ENCODE results near the gene NCAPH2. TPM values are rescaled to one million over a fixed set of nuclear protein-coding genes. Genes with fewer than 3 reads are reported as not detected.

Gene NCAPH2
- total and polyA plus RNA-seq, 2 of the 8 experiments (the other 6 are each of a cell fraction or from before 2014, with no cell fraction given) = 62.2 to 81.6 TPM

- TF ChIP-seq, protein P1, sequence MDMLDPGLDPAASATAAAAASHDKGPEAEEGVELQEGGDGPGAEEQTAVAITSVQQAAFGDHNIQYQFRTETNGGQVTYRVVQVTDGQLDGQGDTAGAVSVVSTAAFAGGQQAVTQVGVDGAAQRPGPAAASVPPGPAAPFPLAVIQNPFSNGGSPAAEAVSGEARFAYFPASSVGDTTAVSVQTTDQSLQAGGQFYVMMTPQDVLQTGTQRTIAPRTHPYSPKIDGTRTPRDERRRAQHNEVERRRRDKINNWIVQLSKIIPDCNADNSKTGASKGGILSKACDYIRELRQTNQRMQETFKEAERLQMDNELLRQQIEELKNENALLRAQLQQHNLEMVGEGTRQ (IDR thresholded peaks at IDR 0.05; ENCODE audit: low read length) = no peak
- TF ChIP-seq GTF2F1 (IDR thresholded peaks at IDR 0.05; ENCODE audit: borderline replicate concordance, low read depth, low read length) = no peak
- no peak for TF ChIP-seq POLR2AphosphoS5 (IDR thresholded peaks at IDR 0.05; ENCODE audit: low read depth, low read length)
Measured at GRCh38 chr22:50483106-50483505, 24.9 kb upstream of the NCAPH2 start (continued).

All from H1 (cell line).